ENCODE results near the gene INTS6. TPM values are rescaled to one million over a fixed set of nuclear protein-coding genes. Genes with fewer than 3 reads are reported as not detected.

Gene INTS6
- total and polyA plus RNA-seq, 4 donors, result 22.8 to 51.2 (median 31.1) TPM

- Histone ChIP-seq H3K4me3 (ENCODE audit: low read depth, low read length) (no peak overlapping the region), H3K27me3 (ENCODE audit: control insufficient read depth, insufficient read depth, low read length) (no peaks in the 10 kb centered on the region), H3K9me3 (ENCODE audit: control insufficient read depth, insufficient read depth, low read length) (no peaks in the 10 kb centered on the region), H3K36me3 (ENCODE audit: control insufficient read depth, insufficient read depth, low read length) (no peaks in the 10 kb centered on the region), H3K4me1 (ENCODE audit: control insufficient read depth, insufficient read depth, low read length) (peaks cover 5% of the 10 kb centered on the region), H3K27ac (ENCODE audit: low read depth, low read length) (no peak overlapping the region)
- peak in 1 of 6 donors; percentile 40 for DNase-seq (ENCODE audit: low read depth in 4 of 6, low spot score in 6 of 6)
- 83% methylated on average over 1 of the region's 4 CpGs for WGBS (ENCODE audit: insufficient coverage)
Observed at GRCh38 chr13:51341791-51342190, 111.0 kb downstream of the INTS6 start.

GRCh38 chr13:51341232-51341631 lies 111.6 kb downstream of the INTS6 start:
- no peaks in the 10 kb centered on the region for H3K9me3 ChIP-seq (ENCODE audit: control insufficient read depth, insufficient read depth, low read length)

GRCh38 chr13:51339952-51340732 lies 112.7 kb downstream of the INTS6 start:
- H3K4me3 ChIP-seq (ENCODE audit: low read depth, low read length), result no peak overlapping the region
- no peaks in the 10 kb centered on the region for H3K9me3 ChIP-seq (ENCODE audit: control insufficient read depth, insufficient read depth, low read length)
- H3K4me1 ChIP-seq (ENCODE audit: control insufficient read depth, insufficient read depth, low read length), result peaks cover 5% of the 10 kb centered on the region
- 83% methylated on average over 1 of the region's 4 CpGs for WGBS (ENCODE audit: insufficient coverage)
- H3K27ac ChIP-seq (ENCODE audit: low read depth, low read length), result no peak overlapping the region
- H3K36me3 ChIP-seq (ENCODE audit: control insufficient read depth, insufficient read depth, low read length), result no peaks in the 10 kb centered on the region
- no peaks in the 10 kb centered on the region for H3K27me3 ChIP-seq (ENCODE audit: control insufficient read depth, insufficient read depth, low read length)
- DNase-seq (ENCODE audit: low read depth in 4 of 6, low spot score in 6 of 6), result no peak

More at GRCh38 chr13:51341232-51341631, 111.6 kb downstream of the INTS6 start:
- no peak overlapping the region for H3K4me3 ChIP-seq (ENCODE audit: low read depth, low read length)
- no peaks in the 10 kb centered on the region for H3K27me3 ChIP-seq (ENCODE audit: control insufficient read depth, insufficient read depth, low read length)
- H3K4me1 ChIP-seq (ENCODE audit: control insufficient read depth, insufficient read depth, low read length), result peaks cover 5% of the 10 kb centered on the region
- no peak for DNase-seq (ENCODE audit: low read depth in 4 of 6, low spot score in 6 of 6)
- 77% methylated on average over 2 of the region's 2 CpGs for WGBS (ENCODE audit: insufficient coverage)
- no peak overlapping the region for H3K27ac ChIP-seq (ENCODE audit: low read depth, low read length)
- no peaks in the 10 kb centered on the region for H3K36me3 ChIP-seq (ENCODE audit: control insufficient read depth, insufficient read depth, low read length)

- DNase-seq (ENCODE audit: low read depth in 4 of 6, low spot score in 6 of 6), result no peak
- peaks cover 5% of the 10 kb centered on the region for H3K4me1 ChIP-seq (ENCODE audit: control insufficient read depth, insufficient read depth, low read length)
- WGBS (ENCODE audit: insufficient coverage), result 73% methylated on average over 11 of the region's 11 CpGs
Observed at GRCh38 chr13:51339354-51339753, 113.5 kb downstream of the INTS6 start, which contains the start of gene SERPINE3. Gene SERPINE3, plus strand, starts transcription at chr13:51339691. Its CDS starts 1,401 bp downstream, at chr13:51341092.

DNA sequence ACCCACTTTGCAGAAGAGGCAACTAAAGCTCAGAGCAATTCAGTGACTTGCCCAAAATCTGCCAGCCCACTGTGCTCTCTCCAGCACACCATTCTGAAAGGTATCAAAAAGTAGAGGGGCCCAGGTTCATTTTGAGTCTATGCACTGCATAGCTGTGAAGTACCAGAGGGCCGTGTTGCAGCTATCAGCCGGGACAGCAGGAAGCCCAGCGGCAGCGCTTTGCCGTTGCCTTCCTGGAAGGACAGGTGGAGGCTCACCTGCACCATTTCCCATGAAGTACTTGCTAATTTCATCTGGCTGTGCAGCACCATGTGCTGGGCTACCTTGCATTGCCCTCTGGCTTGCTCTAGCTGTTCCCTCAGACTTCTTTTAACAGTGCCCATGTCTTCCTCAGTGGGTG lies 116.1 kb downstream of the INTS6 start:
- no peaks in the 10 kb centered on the region for H3K9me3 ChIP-seq (ENCODE audit: control insufficient read depth, insufficient read depth, low read length)

More at GRCh38 chr13:51339354-51339753, 113.5 kb downstream of the INTS6 start, which contains the start of gene SERPINE3:
- no peak within 1 kb of the TSS for H3K4me3 ChIP-seq (ENCODE audit: low read depth, low read length)
- no peaks in the 10 kb centered on the region for H3K9me3 ChIP-seq (ENCODE audit: control insufficient read depth, insufficient read depth, low read length)
- no peak within 1 kb of the TSS for H3K27ac ChIP-seq (ENCODE audit: low read depth, low read length)
- H3K36me3 ChIP-seq (ENCODE audit: control insufficient read depth, insufficient read depth, low read length), result no peaks in the 10 kb centered on the region
- no peaks in the 10 kb centered on the region for H3K27me3 ChIP-seq (ENCODE audit: control insufficient read depth, insufficient read depth, low read length)

DNA sequence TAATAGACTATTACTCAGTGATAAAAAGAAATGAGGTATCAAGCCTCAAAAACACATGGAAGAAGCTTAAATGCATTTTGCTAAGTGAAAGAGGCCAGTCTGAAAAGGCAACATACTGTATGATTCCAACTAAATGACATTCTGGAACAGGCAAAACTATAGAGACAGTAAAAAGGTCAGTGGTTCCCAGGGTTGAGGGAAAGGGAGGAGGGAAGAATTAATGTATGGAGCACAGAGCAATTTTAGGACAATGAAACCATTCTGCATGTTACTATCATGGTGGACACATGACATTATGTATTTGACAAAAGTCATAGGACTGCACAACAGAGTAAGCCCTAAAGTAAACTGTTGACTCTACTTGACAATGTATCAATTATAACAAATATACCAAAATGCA lies 119.0 kb downstream of the INTS6 start:
- Histone ChIP-seq H3K4me3 (ENCODE audit: low read depth, low read length) (no peak overlapping the region), H3K27ac (ENCODE audit: low read depth, low read length) (no peak overlapping the region), H3K4me1 (ENCODE audit: control insufficient read depth, insufficient read depth, low read length) (no peaks in the 10 kb centered on the region), H3K27me3 (ENCODE audit: control insufficient read depth, insufficient read depth, low read length) (no peaks in the 10 kb centered on the region), H3K9me3 (ENCODE audit: control insufficient read depth, insufficient read depth, low read length) (no peaks in the 10 kb centered on the region), H3K36me3 (ENCODE audit: control insufficient read depth, insufficient read depth, low read length) (no peaks in the 10 kb centered on the region)
- DNase-seq (ENCODE audit: low read depth in 4 of 6, low spot score in 6 of 6), result no peak

More for the DNA sequence above, 116.1 kb downstream of the INTS6 start:
- Histone ChIP-seq H3K4me1 (ENCODE audit: control insufficient read depth, insufficient read depth, low read length) (no peaks in the 10 kb centered on the region), H3K27ac (ENCODE audit: low read depth, low read length) (no peak overlapping the region), H3K4me3 (ENCODE audit: low read depth, low read length) (no peak overlapping the region), H3K27me3 (ENCODE audit: control insufficient read depth, insufficient read depth, low read length) (no peaks in the 10 kb centered on the region), H3K36me3 (ENCODE audit: control insufficient read depth, insufficient read depth, low read length) (no peaks in the 10 kb centered on the region)
- WGBS (ENCODE audit: insufficient coverage), result 86% methylated on average over 5 of the region's 5 CpGs
- DNase-seq (ENCODE audit: low read depth in 4 of 6, low spot score in 6 of 6), result no peak

GRCh38 chr13:51333421-51333820 lies 119.4 kb downstream of the INTS6 start:
- H3K9me3 ChIP-seq (ENCODE audit: control insufficient read depth, insufficient read depth, low read length), result no peaks in the 10 kb centered on the region
- no peaks in the 10 kb centered on the region for H3K27me3 ChIP-seq (ENCODE audit: control insufficient read depth, insufficient read depth, low read length)
- H3K27ac ChIP-seq (ENCODE audit: low read depth, low read length), result no peak overlapping the region
- no peak for DNase-seq (ENCODE audit: low read depth in 4 of 6, low spot score in 6 of 6)
- no peaks in the 10 kb centered on the region for H3K36me3 ChIP-seq (ENCODE audit: control insufficient read depth, insufficient read depth, low read length)
- no peaks in the 10 kb centered on the region for H3K4me1 ChIP-seq (ENCODE audit: control insufficient read depth, insufficient read depth, low read length)
- H3K4me3 ChIP-seq (ENCODE audit: low read depth, low read length), result no peak overlapping the region

DNA sequence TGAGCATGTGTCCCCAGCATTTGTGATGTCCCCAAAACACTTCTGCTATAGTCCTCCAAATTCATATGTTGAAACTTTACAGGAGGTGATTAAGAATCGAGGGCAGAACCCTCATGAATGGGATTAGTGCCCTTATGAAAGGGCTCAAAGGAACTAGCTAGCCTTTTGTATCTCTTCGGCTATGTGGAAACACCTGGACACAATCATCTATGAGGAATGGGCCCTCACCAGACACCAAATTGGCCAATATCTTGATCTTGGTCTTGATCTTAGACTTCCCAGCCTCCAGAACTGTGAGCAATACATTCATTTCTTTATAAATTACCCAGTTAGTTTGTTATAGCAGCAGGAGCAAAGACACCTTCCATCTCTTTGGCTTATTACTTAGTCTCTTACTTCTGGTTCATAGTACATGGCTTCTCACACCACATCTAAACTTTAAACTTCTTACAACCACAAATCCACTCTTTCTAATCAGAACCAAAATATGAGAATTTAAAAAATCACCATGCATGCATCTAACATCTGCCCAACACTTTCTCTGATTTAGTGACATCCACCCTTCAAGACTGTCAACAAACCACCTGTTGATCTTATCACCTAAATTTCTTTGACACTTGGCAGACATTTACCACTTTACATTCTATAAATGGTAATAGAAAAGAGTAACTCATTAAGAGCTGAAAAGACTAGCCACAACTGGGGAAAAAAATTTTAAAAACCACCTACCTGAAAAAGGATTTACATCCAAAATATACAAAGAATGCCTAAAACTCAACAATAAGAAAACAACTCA lies 120.1 kb downstream of the INTS6 start:
- no peak for DNase-seq (ENCODE audit: low read depth in 4 of 6, low spot score in 6 of 6)
- Histone ChIP-seq H3K27ac (ENCODE audit: low read depth, low read length) (no peak overlapping the region), H3K4me1 (ENCODE audit: control insufficient read depth, insufficient read depth, low read length) (no peaks in the 10 kb centered on the region), H3K9me3 (ENCODE audit: control insufficient read depth, insufficient read depth, low read length) (no peaks in the 10 kb centered on the region), H3K27me3 (ENCODE audit: control insufficient read depth, insufficient read depth, low read length) (no peaks in the 10 kb centered on the region), H3K4me3 (ENCODE audit: low read depth, low read length) (no peak overlapping the region), H3K36me3 (ENCODE audit: control insufficient read depth, insufficient read depth, low read length) (no peaks in the 10 kb centered on the region)
- no CpG with 5 or more reads among the region's 2 CpGs for WGBS (ENCODE audit: insufficient coverage)

- 92% methylated on average over 4 of the region's 6 CpGs for WGBS (ENCODE audit: insufficient coverage)
- H3K27me3 ChIP-seq (ENCODE audit: control insufficient read depth, insufficient read depth, low read length), result no peaks in the 10 kb centered on the region
- H3K9me3 ChIP-seq (ENCODE audit: control insufficient read depth, insufficient read depth, low read length), result no peaks in the 10 kb centered on the region
- H3K27ac ChIP-seq (ENCODE audit: low read depth, low read length), result no peak overlapping the region
- no peaks in the 10 kb centered on the region for H3K36me3 ChIP-seq (ENCODE audit: control insufficient read depth, insufficient read depth, low read length)
- no peak for DNase-seq (ENCODE audit: low read depth in 4 of 6, low spot score in 6 of 6)
- no peak overlapping the region for H3K4me3 ChIP-seq (ENCODE audit: low read depth, low read length)
- no peaks in the 10 kb centered on the region for H3K4me1 ChIP-seq (ENCODE audit: control insufficient read depth, insufficient read depth, low read length)
Observed at GRCh38 chr13:51331354-51331861, 121.4 kb downstream of the INTS6 start.
